Activated CD4-positive, CD25-positive, alpha-beta regulatory T cell treated with anti-CD3 and anti-CD28 coated beads, Interleukin-2, amount 50 U/mL, for 16 hours (primary cell): ENCODE results near the gene MAPK1.
"Not testable (repeated sequence)": the region's sequence is repeated elsewhere in the genome, so short reads cannot be mapped to it uniquely, and the experiment has no call there.

Source experiments
- DNase-seq: peaks from one replicate; pipeline ENCODE4 v3.0.0-alpha.2; 2020; ENCODE audit warnings: low read depth, low spot score

The MAPK1 gene

GRCh38 chr22:21727768-21728167, 139.7 kb downstream of the MAPK1 start:
- no peak for DNase-seq

- DNase-seq = no peak
Observed at GRCh38 chr22:21727159-21727558, 140.3 kb downstream of the MAPK1 start.

GRCh38 chr22:21726650-21727049, 140.8 kb downstream of the MAPK1 start:
- DNase-seq = no peak

GRCh38 chr22:21725956-21726649, 141.3 kb downstream of the MAPK1 start:
- no peak for DNase-seq

- DNase-seq = not testable (repeated sequence)
Observed at GRCh38 chr22:21724496-21724895, 142.9 kb downstream of the MAPK1 start.

GRCh38 chr22:21721195-21721852, 146.1 kb downstream of the MAPK1 start:
- not testable (repeated sequence) for DNase-seq

- DNase-seq = not testable (repeated sequence)
Observed at GRCh38 chr22:21720191-21720859, 147.1 kb downstream of the MAPK1 start.

GRCh38 chr22:21719024-21719423, 148.4 kb downstream of the MAPK1 start:
- no peak for DNase-seq

GRCh38 chr22:21718499-21718898, 148.9 kb downstream of the MAPK1 start:
- DNase-seq = no peak

- DNase-seq = not testable (repeated sequence)
Observed at GRCh38 chr22:21716395-21717122, 150.9 kb downstream of the MAPK1 start.

- no peak for DNase-seq
Observed at GRCh38 chr22:21714786-21715185, 152.7 kb downstream of the MAPK1 start.

GRCh38 chr22:21714059-21714770, 153.2 kb downstream of the MAPK1 start:
- no peak for DNase-seq

- no peak for DNase-seq
Observed at GRCh38 chr22:21713428-21714058, 153.9 kb downstream of the MAPK1 start.

- peak; percentile 29 for DNase-seq
Observed at GRCh38 chr22:21712751-21713427, 154.6 kb downstream of the MAPK1 start.

GRCh38 chr22:21711851-21712250, 155.6 kb downstream of the MAPK1 start:
- DNase-seq = no peak

GRCh38 chr22:21710156-21710555, 157.3 kb downstream of the MAPK1 start:
- DNase-seq = no peak

GRCh38 chr22:21709688-21710087, 157.8 kb downstream of the MAPK1 start:
- DNase-seq = no peak

- DNase-seq = no peak
Observed at GRCh38 chr22:21708960-21709359, 158.5 kb downstream of the MAPK1 start.

- no peak for DNase-seq
Observed at GRCh38 chr22:21707677-21708076, 159.8 kb downstream of the MAPK1 start.
